Activated CD4-positive, alpha-beta T cell treated with anti-CD3 and anti-CD28 coated beads, Interleukin-2, amount 10 ng/mL, durations not matched to agents 7 days and 5 days (primary cell): ENCODE data around the gene CD8A. TPM values are rescaled to one million over a fixed set of nuclear protein-coding genes. Genes with fewer than 3 reads are reported as not detected.
A peak's percentile ranks its signal among the peaks of the same experiment; 100 is the strongest.

Experiments used
- CTCF ChIA-PET: fragments of 350-600 bp; sonication (Branson Sonifier 250); formaldehyde crosslinking; loops from one replicate; lab custom pipeline; 2021; ENCODE audit warnings: antibody characterized with exemption; lab: Charles Lee
- POLR2A ChIA-PET: fragments of 350-600 bp; sonication (Branson Sonifier 250); formaldehyde crosslinking; loops from one replicate; lab custom pipeline; 2021; ENCODE audit warnings: antibody characterized with exemption; lab: Charles Lee
- DNase-seq: peaks from one replicate; pipeline ENCODE4 v3.0.0-alpha.2; 2020
- H3K27ac Mint-ChIP-seq: one replicate; pipeline ENCODE4 v1.8.0; 2021; ENCODE audit warnings: mild to moderate bottlenecking, moderate library complexity, mixed read lengths
- H3K27me3 Mint-ChIP-seq: one replicate; pipeline ENCODE4 v1.8.0; 2021; ENCODE audit warnings: mixed read lengths
- H3K36me3 Mint-ChIP-seq: one replicate; pipeline ENCODE4 v1.8.0; 2021; ENCODE audit warnings: low read depth, mixed read lengths
- H3K4me1 Mint-ChIP-seq: one replicate; pipeline ENCODE4 v1.8.0; 2021; ENCODE audit warnings: mixed read lengths
- H3K4me3 Mint-ChIP-seq: one replicate; pipeline ENCODE4 v1.8.0; 2021; ENCODE audit warnings: mild to moderate bottlenecking, moderate library complexity, mixed read lengths
- H3K9me3 Mint-ChIP-seq: one replicate; pipeline ENCODE4 v1.8.0; 2021; ENCODE audit warnings: mixed read lengths
- total RNA-seq, 2 experiments: library from RNA; stranded (reverse); gene quantifications; one replicate each; pipeline ENCODE4 v1.2.3, GENCODE V29; 2021

CD8A gene
- total RNA-seq, 2 experiments from 2014 or later = 0.72 to 0.77 TPM

DNA sequence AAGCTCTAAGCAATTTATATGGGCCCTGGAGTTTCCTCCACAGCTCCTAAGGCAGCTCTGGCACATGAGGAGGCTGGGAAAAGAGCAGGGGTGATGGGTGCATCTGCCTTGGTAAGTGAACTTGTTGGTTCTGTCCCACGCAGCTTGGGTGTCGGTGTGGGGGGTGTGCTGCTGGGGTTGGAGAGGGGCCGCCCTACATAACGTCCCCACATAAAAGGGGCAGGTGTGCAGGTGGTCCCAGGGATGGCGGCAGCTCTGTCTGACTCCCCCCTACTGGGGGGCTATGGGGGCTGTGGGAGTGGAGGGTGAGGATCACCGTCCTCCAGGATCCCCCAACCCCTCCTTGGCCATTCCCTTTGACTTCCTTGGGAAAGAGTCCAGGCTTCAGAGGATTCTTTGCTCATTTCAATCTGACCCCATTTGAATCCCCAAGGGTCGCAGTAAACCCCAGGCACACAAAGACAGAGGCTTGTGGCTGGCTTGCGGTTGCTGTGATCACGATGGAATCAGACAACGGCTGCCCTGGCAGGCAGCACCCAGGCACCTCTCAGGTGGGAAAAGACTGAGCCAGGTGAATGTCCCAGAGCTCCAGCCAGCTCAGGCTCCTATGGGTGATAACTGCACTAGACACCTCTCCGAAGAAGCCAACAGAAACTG is 34.5 kb upstream of the CD8A start:
- H3K9me3 Mint-ChIP-seq = peaks cover 5% of the 10 kb centered on the region
- peaks cover under 1% of the 10 kb centered on the region for H3K27me3 Mint-ChIP-seq
- H3K4me3 Mint-ChIP-seq = peak overlapping the region; percentile 60
- CTCF ChIA-PET = interaction anchor here (0.6 kb wide), 1 partner anchor 1441 kb away, joined by 4 read pairs; no protein-coding TSS in a partner anchor
- peak overlapping the region; percentile 81 for H3K27ac Mint-ChIP-seq
- POLR2A ChIA-PET = no interaction called here
- DNase-seq = peak; percentile 11
- H3K4me1 Mint-ChIP-seq = peaks cover 29% of the 10 kb centered on the region
- H3K36me3 Mint-ChIP-seq = peaks cover 1% of the 10 kb centered on the region

DNA sequence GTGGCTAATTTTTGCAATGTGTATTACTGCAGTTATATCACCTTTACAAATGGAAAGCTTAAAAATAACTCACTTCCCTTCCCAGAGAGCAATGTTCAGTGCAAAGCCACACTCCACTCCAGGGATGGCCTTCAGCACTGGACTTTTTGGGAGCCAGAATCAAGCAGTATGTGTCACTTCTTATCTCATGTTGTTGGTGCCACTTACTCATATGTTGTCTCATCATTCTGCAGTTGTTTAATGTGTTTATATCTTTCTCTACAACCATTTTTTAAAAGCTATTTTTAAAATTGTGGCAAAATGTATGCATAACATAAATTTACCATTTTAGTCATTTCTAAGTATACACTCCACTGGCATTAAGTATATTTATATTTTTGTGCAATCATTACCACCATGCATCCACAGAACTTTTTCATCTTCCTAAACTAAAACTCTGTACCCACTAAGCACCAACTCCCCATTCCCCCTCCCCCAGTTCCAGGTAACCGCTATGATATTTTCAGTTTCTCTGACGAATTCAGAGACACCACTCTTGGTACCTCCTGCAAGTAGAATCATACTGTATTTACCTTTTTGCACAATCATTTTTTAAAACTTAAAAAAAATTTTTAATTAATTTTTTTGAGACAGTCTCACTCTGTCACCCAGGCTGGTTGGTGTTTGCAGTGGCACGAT is 32.1 kb upstream of the CD8A start:
- POLR2A ChIA-PET = no interaction called here
- CTCF ChIA-PET = interaction anchor here (1.4 kb wide), 1 partner anchor 14 kb away, joined by 4 read pairs; no protein-coding TSS in a partner anchor
- H3K36me3 Mint-ChIP-seq = peaks cover 1% of the 10 kb centered on the region
- no peak for DNase-seq
- H3K9me3 Mint-ChIP-seq = peaks cover 5% of the 10 kb centered on the region
- H3K4me1 Mint-ChIP-seq = peaks cover 27% of the 10 kb centered on the region
- H3K27me3 Mint-ChIP-seq = peaks cover 10% of the 10 kb centered on the region
- no peak overlapping the region for H3K27ac Mint-ChIP-seq
- no peak overlapping the region for H3K4me3 Mint-ChIP-seq

- no peak for DNase-seq
- H3K9me3 Mint-ChIP-seq = peaks cover 5% of the 10 kb centered on the region
- POLR2A ChIA-PET = no interaction called here
- no peaks in the 10 kb centered on the region for H3K36me3 Mint-ChIP-seq
- H3K4me3 Mint-ChIP-seq = no peak overlapping the region
- peaks cover 10% of the 10 kb centered on the region for H3K27me3 Mint-ChIP-seq
- peaks cover 20% of the 10 kb centered on the region for H3K4me1 Mint-ChIP-seq
- no peak overlapping the region for H3K27ac Mint-ChIP-seq
- CTCF ChIA-PET = no interaction called here
Observed at GRCh38 chr2:86821842-86822241, 31.1 kb upstream of the CD8A start.

GRCh38 chr2:86821306-86821705 is 30.6 kb upstream of the CD8A start:
- CTCF ChIA-PET = no interaction called here
- Mint-ChIP-seq H3K4me3 (no peak overlapping the region), H3K27ac (no peak overlapping the region), H3K9me3 (peaks cover 5% of the 10 kb centered on the region), H3K36me3 (no peaks in the 10 kb centered on the region), H3K4me1 (peaks cover 16% of the 10 kb centered on the region), H3K27me3 (peaks cover 10% of the 10 kb centered on the region)
- POLR2A ChIA-PET = no interaction called here
- DNase-seq = no peak

DNA sequence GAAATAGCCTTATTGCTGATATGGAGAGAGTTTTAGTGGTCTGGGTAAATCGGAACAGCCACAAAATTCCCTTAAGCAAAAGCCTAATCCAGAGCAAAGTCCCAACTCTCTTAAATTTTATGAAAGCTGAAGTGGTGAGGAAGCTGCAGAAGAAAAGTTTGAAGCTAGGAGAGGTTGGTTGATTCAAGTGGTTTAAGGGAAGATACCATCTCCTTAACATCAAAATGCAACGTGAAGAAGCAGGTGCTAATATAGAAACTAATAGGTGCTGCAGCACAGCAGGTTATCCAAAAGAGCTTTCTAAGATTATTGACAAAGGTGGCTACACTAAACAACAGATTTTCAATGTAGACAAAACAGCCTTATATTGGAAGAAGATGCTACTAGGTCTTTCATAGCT is 28.2 kb upstream of the CD8A start:
- Mint-ChIP-seq H3K27me3 (peaks cover 16% of the 10 kb centered on the region), H3K4me1 (peaks cover 8% of the 10 kb centered on the region), H3K9me3 (peaks cover 5% of the 10 kb centered on the region), H3K27ac (no peak overlapping the region), H3K4me3 (no peak overlapping the region), H3K36me3 (no peaks in the 10 kb centered on the region)
- CTCF ChIA-PET = no interaction called here
- no peak for DNase-seq
- POLR2A ChIA-PET = no interaction called here

- H3K27ac Mint-ChIP-seq = no peak overlapping the region
Observed at GRCh38 chr2:86818114-86818801, 27.5 kb upstream of the CD8A start.

DNA sequence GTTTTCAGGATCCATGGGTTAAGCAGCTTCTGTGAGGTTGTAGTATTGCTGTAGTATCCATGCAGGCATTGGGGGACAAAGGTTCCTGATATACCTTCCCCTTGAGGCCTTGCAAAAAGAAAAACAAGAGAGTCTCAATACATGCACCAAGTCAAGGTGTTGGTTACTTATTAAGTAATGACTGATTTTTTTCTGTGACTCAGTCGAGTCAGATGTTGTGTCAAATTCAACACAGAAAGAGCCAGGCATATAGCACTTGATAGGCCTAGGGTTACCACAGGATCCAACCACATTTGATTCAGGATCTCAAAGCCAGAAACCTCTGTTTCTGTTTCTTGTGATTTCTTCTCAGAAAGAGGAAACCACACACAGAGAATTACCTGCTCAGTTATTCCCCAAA is 24.9 kb upstream of the CD8A start:
- no peaks in the 10 kb centered on the region for H3K9me3 Mint-ChIP-seq
- peaks cover 8% of the 10 kb centered on the region for H3K4me1 Mint-ChIP-seq
- peaks cover 32% of the 10 kb centered on the region for H3K27me3 Mint-ChIP-seq
- no peak overlapping the region for H3K4me3 Mint-ChIP-seq
- ChIA-PET POLR2A (no interaction called here), CTCF (no interaction called here)
- H3K27ac Mint-ChIP-seq = no peak overlapping the region
- no peaks in the 10 kb centered on the region for H3K36me3 Mint-ChIP-seq
- DNase-seq = no peak

More at GRCh38 chr2:86818114-86818801, 27.5 kb upstream of the CD8A start:
- POLR2A ChIA-PET = no interaction called here
- no peak for DNase-seq
- Mint-ChIP-seq H3K4me1 (peaks cover 8% of the 10 kb centered on the region), H3K27me3 (peaks cover 16% of the 10 kb centered on the region), H3K9me3 (peaks cover 5% of the 10 kb centered on the region), H3K4me3 (no peak overlapping the region), H3K36me3 (no peaks in the 10 kb centered on the region)
- CTCF ChIA-PET = no interaction called here

- CTCF ChIA-PET = interaction anchor here (0.6 kb wide), 1 partner anchor 633 kb away, joined by 3 read pairs; no protein-coding TSS in a partner anchor
- Mint-ChIP-seq H3K9me3 (no peaks in the 10 kb centered on the region), H3K27me3 (peaks cover 53% of the 10 kb centered on the region), H3K4me1 (peaks cover 25% of the 10 kb centered on the region), H3K4me3 (peak overlapping the region; percentile 26), H3K36me3 (no peaks in the 10 kb centered on the region), H3K27ac (no peak overlapping the region)
- no peak for DNase-seq
- POLR2A ChIA-PET = no interaction called here
Observed at GRCh38 chr2:86809481-86810121, 18.9 kb upstream of the CD8A start.

- Mint-ChIP-seq H3K36me3 (no peaks in the 10 kb centered on the region), H3K9me3 (no peaks in the 10 kb centered on the region), H3K4me3 (peak overlapping the region; percentile 74), H3K27ac (no peak overlapping the region), H3K4me1 (peaks cover 25% of the 10 kb centered on the region), H3K27me3 (peaks cover 53% of the 10 kb centered on the region)
- POLR2A ChIA-PET = no interaction called here
- CTCF ChIA-PET = interaction anchor here (0.9 to 2.4 kb wide), 4 partner anchors 10 to 36 kb away, joined by 3 to 7 read pairs (median 4); partner anchors contain the start of gene CD8A
- DNase-seq = peak; percentile 91
Observed at GRCh38 chr2:86808315-86809161, 17.8 kb upstream of the CD8A start.

DNA sequence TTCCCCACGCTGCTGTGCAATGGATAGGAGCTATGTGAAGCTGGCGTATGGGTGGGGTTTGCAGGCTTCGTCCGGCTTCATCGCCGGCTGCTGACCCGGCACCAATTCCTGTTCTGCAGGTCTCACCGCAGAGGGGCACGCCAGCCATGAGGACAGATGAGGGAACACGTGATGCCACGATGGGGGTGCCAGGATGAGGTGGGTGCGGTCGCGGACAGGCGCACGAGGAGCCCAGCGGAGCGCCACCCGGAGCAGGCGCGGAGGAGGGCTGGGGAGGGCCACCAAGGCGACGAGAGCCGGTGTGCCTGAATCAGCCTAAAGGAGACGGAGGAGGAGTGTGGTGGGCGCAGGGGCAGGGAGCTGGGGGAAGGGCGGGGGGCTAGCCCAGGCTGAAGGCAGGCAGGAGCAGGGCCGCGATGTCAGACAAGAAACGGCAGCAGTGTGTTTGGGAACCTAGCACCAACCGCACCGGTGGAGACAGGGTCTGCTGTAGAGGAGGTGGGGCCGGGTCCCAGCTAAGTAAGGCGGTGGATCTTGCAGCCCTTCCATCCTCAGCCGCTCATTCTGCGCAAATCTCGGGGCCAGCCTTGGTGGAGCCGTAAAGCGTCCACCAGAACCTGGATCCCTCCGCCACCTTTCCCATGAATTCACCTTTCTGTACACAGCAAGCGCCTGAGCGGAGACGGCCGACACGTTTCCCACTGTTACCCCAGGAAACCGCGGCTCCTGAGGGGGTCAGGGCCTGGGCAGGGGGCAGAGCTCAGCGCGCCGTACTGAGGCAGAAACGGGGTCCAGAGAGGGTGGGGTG is 17.0 kb upstream of the CD8A start:
- H3K27me3 Mint-ChIP-seq = peaks cover 53% of the 10 kb centered on the region
- H3K4me3 Mint-ChIP-seq = peak overlapping the region; percentile 74
- H3K36me3 Mint-ChIP-seq = no peaks in the 10 kb centered on the region
- POLR2A ChIA-PET = no interaction called here
- H3K9me3 Mint-ChIP-seq = no peaks in the 10 kb centered on the region
- CTCF ChIA-PET = interaction anchor here (1.0 to 2.4 kb wide), 4 partner anchors 9 to 16 kb away, joined by 4 to 7 read pairs (median 4); partner anchors contain the start of gene CD8A
- H3K4me1 Mint-ChIP-seq = peaks cover 25% of the 10 kb centered on the region
- peak overlapping the region; percentile 70 for H3K27ac Mint-ChIP-seq
- DNase-seq = no peak

- Mint-ChIP-seq H3K4me3 (peak overlapping the region; percentile 74), H3K27me3 (peaks cover 48% of the 10 kb centered on the region), H3K9me3 (no peaks in the 10 kb centered on the region), H3K4me1 (peaks cover 25% of the 10 kb centered on the region), H3K36me3 (no peaks in the 10 kb centered on the region), H3K27ac (no peak overlapping the region)
- CTCF ChIA-PET = interaction anchor here (1.3 to 2.4 kb wide), 3 partner anchors 9 to 17 kb away, joined by 4 to 7 read pairs (median 4); partner anchors contain the start of gene CD8A
- no peak for DNase-seq
- POLR2A ChIA-PET = no interaction called here
Observed at GRCh38 chr2:86807133-86807467, 16.4 kb upstream of the CD8A start.
